Subcutaneous abdominal adipose tissue (tissue), 5 donors: ENCODE results near the gene PPP1R14D.

ENCODE experiments used
- H3K27ac ChIP-seq: one replicate; pipeline ENCODE4 v1.7.0; 2013; ENCODE audit warnings: low read depth, mild to moderate bottlenecking, inconsistent platforms, low read length, moderate library complexity
- H3K27me3 ChIP-seq, 5 donors: one replicate each; pipeline ENCODE4 v1.7.0; 2013; ENCODE audit warnings: low read length in 5 of 5, inconsistent platforms in 1 of 5; ENCODE audit not compliant: control insufficient read depth in 5 of 5, insufficient read depth in 4 of 5
- H3K36me3 ChIP-seq, 5 donors: one replicate each; pipeline ENCODE4 v1.7.0; 2013; ENCODE audit warnings: low read length in 5 of 5; ENCODE audit not compliant: control insufficient read depth in 5 of 5, insufficient read depth in 5 of 5
- H3K4me1 ChIP-seq, 5 donors: one replicate each; pipeline ENCODE4 v1.7.0; 2013; ENCODE audit warnings: low read length in 5 of 5, mild to moderate bottlenecking in 3 of 5, moderate library complexity in 1 of 5; ENCODE audit not compliant: control insufficient read depth in 5 of 5, insufficient read depth in 5 of 5
- H3K4me3 ChIP-seq, 5 donors: one replicate each; pipeline ENCODE4 v1.7.0; 2013; ENCODE audit warnings: low read length in 5 of 5, low read depth in 1 of 5
- H3K9ac ChIP-seq, 5 donors: one replicate each; pipeline ENCODE4 v1.7.0; 2013; ENCODE audit warnings: low read length in 5 of 5, mild to moderate bottlenecking in 4 of 5, moderate library complexity in 3 of 5
- H3K9me3 ChIP-seq, 5 donors: one replicate each; pipeline ENCODE4 v1.7.0; 2013; ENCODE audit warnings: low read length in 5 of 5; ENCODE audit not compliant: control insufficient read depth in 5 of 5
- donor health status: healthy.
- donor health status: healthy.
- donor health status: healthy.
- donor health status: healthy.
- donor health status: healthy.

PPP1R14D gene

DNA sequence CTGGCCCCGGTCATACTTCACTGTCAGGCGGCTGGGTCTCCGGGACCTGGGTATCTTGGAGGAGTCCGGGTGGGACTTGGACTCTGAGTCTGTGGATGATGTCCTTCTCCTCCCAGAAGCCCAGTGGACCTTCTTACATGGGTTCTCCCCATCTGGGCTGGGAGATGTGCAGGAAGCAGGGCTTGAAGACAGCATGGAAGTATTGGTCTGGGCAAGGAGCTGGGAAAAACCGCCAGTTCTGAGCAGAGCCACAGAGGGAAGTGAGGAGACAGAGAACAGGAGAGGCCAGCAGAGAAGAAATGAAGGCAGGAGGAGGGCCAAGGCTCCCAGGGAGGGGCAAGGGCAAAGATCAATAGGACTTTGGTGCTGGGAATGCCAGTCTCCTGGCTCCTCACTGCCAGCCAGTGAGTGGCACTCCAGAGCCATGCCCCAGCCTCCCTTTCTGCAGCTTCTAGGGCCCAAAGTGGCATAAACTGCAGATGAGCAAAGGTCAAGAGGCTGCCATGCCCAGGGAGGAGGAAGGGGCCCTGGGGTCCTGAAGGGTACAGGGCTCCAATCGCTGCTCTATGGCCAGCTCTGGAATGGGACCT, at the start of gene PPP1R14D:
PPP1R14D (minus strand) TSS at position 262 of the 590 bp plus-strand sequence; CDS start at position 195, 67 bp downstream.
- Histone ChIP-seq H3K27ac (no peak within 1 kb of the TSS), H3K9me3 (no peaks in the 10 kb centered on the region), H3K4me1 (no peaks in the 10 kb centered on the region), H3K4me3 (no peak within 1 kb of the TSS), H3K9ac (no peak within 1 kb of the TSS), H3K27me3 (peaks cover 0 to 6% (median 0%) of the 10 kb centered on the region in 5 donors), H3K36me3 (no peaks in the 10 kb centered on the region)

GRCh38 chr15:40877694-40878093, 49.2 kb upstream of the PPP1R14D start:
- H3K4me3 ChIP-seq, result no peak overlapping the region
- no peak overlapping the region for H3K27ac ChIP-seq
- peaks cover 0 to 13% (median 12%) of the 10 kb centered on the region in 5 donors for H3K4me1 ChIP-seq
- H3K27me3 ChIP-seq, result peaks cover 4 to 12% (median 9%) of the 10 kb centered on the region in 5 donors
- no peaks in the 10 kb centered on the region for H3K36me3 ChIP-seq
- H3K9me3 ChIP-seq, result no peaks in the 10 kb centered on the region
- H3K9ac ChIP-seq, result peak overlapping the region in 1 of 5 donors; percentile 39

- Histone ChIP-seq H3K9ac (no peak overlapping the region), H3K4me3 (no peak overlapping the region), H3K9me3 (no peaks in the 10 kb centered on the region), H3K36me3 (no peaks in the 10 kb centered on the region), H3K27me3 (peaks cover 5 to 15% (median 9%) of the 10 kb centered on the region in 5 donors), H3K4me1 (peaks cover 0 to 13% (median 12%) of the 10 kb centered on the region in 5 donors), H3K27ac (no peak overlapping the region)
Measured at GRCh38 chr15:40875991-40876730, 47.7 kb upstream of the PPP1R14D start.

- H3K27ac ChIP-seq, result no peak within 1 kb of the TSS
- H3K9me3 ChIP-seq, result no peaks in the 10 kb centered on the region
- peak within 1 kb of the TSS in 2 of 5 donors; percentile 35 to 51 for H3K9ac ChIP-seq
- no peaks in the 10 kb centered on the region for H3K36me3 ChIP-seq
- H3K27me3 ChIP-seq, result peaks cover 5 to 15% (median 9%) of the 10 kb centered on the region in 5 donors
- peak within 1 kb of the TSS; percentile 33 to 72 (median 59) for H3K4me3 ChIP-seq
- peaks cover 0 to 21% (median 19%) of the 10 kb centered on the region in 5 donors for H3K4me1 ChIP-seq
Measured at GRCh38 chr15:40873694-40874561, 45.4 kb upstream of the PPP1R14D start, which contains the start of gene RHOV. TSS of gene RHOV (minus strand) at chr15:40874234. CDS start at chr15:40874139, 95 bp downstream.

DNA sequence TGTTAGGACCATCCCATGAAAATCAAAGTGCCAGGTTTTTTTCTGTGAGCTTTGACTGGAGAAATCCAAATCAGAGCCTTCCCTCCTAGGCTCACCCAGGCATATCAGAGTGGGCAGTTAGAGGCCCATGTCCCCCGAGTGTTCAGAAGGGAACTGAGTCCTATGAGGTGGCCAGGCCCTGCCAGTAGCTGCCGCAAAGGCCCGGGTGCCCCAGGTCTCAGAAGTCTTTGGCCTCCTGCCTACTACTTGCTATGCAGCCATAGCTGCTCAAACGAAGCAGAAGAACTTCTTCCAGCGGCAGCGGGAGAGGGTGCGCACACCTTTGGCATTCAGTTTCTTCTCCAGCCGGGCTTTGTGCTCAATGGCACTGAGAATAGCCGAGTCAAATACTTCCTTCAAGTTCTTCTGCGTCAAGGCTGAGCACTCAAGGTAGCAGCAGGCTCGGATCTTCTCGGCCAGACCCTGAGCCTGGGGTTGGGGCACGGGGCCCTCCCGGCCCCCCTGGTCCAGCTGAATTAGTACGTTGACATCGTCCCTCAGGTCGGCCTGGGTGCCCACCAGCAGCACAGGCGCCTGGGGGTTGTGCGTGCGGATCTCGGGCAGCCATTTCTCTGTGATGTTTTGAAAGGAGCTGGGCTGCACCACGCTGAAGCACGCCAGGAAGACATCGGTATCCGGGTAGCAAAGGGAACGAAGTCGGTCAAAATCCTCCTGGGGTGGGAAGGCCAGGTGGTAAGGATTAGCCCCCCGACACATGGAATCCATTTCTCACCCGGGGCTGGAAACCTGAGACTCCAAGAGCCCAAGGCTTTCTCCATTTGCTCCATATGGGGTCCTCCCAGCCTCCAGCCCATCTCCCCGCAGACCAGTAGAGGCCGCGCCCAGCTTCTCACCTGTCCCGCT, 44.5 kb upstream of the PPP1R14D start:
- Histone ChIP-seq H3K4me3 (peak overlapping the region in 3 of 5 donors; percentile 59 to 72 (median 69)), H3K27me3 (peaks cover 5 to 15% (median 9%) of the 10 kb centered on the region in 5 donors), H3K4me1 (peaks cover 0 to 21% (median 19%) of the 10 kb centered on the region in 5 donors), H3K27ac (no peak overlapping the region), H3K9ac (peak overlapping the region in 1 of 5 donors; percentile 35), H3K9me3 (no peaks in the 10 kb centered on the region), H3K36me3 (no peaks in the 10 kb centered on the region)

DNA sequence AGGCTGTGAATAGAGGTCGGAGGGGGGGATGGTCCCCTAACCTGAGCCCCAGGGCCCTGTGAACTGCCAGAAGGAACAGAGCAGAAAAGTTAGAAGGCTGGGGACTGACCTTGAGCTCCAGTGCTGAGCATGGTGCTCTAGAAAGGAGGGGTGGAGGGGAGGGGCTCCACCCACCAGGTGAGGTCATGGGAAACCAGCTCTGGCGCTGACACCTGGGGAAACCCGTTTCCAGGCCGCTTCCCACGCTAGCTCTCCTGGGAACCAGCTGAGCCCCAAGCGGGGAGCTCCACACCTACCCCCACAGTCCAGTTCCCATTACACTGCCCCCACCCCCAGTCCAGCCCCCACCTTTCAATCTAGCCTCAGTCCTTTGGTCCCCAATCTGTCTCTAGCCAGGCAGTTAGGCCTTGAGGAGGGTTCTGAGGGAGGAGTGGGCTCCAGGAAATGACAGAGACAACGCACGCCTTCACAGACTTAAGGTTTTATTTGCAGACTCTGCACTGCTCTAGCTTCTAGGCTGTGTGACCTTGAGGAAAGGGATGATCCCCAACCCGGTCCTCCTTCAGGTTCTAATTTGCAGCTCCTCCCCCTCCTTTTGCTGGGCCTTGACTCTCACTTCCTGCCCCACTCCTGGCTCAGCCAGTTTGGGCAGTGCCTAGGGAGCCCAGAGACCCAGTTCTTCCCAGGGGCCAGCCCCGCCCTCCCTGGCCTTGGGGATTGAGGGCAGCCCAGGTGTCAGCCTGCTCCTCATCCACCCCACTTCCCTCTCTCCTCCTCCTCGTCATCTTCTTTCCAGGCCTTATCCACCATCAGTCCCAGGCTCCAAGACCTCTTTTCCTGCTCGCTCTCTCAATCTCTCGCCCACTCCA, 43.5 kb upstream of the PPP1R14D start:
- Histone ChIP-seq H3K27ac (no peak overlapping the region), H3K27me3 (peaks cover 5 to 15% (median 9%) of the 10 kb centered on the region in 5 donors), H3K9ac (no peak overlapping the region), H3K4me3 (no peak overlapping the region), H3K4me1 (peaks cover 0 to 21% (median 19%) of the 10 kb centered on the region in 5 donors), H3K36me3 (no peaks in the 10 kb centered on the region), H3K9me3 (no peaks in the 10 kb centered on the region)

- peaks cover 5 to 15% (median 10%) of the 10 kb centered on the region in 5 donors for H3K27me3 ChIP-seq
- no peaks in the 10 kb centered on the region for H3K9me3 ChIP-seq
- no peak overlapping the region for H3K9ac ChIP-seq
- peaks cover 0 to 21% (median 19%) of the 10 kb centered on the region in 5 donors for H3K4me1 ChIP-seq
- no peak overlapping the region for H3K27ac ChIP-seq
- no peaks in the 10 kb centered on the region for H3K36me3 ChIP-seq
- no peak overlapping the region for H3K4me3 ChIP-seq
Measured at GRCh38 chr15:40870716-40871115, 42.2 kb upstream of the PPP1R14D start.

DNA sequence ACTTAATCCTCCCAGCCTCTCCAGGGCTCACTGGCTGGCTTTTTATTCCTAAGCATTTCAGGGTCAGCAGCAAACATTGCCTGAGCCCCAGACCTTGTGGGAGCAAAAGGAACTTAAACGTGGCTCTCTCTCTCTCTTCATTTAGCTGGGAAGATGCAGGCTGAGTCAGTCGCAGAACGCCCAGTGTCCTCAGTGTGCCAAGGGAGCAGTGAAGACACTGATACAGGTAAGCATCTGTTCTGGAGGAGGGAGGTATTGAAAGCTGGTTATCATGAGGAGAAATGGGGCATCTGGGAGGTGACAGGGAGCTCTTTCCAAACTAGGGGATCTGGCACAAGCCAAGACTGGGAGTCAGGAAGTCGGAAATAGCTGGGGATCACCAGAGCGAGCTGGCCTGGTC, 41.2 kb upstream of the PPP1R14D start:
- peaks cover 0 to 21% (median 19%) of the 10 kb centered on the region in 5 donors for H3K4me1 ChIP-seq
- no peak overlapping the region for H3K27ac ChIP-seq
- H3K27me3 ChIP-seq, result peaks cover 5 to 15% (median 10%) of the 10 kb centered on the region in 5 donors

More for the DNA sequence above, 41.2 kb upstream of the PPP1R14D start:
- Histone ChIP-seq H3K4me3 (no peak overlapping the region), H3K36me3 (no peaks in the 10 kb centered on the region), H3K9me3 (no peaks in the 10 kb centered on the region), H3K9ac (no peak overlapping the region)
